Liver (tissue), 9 donors: Measurements from ENCODE around the gene PCDH19. TPM values are rescaled to one million over a fixed set of nuclear protein-coding genes. Genes with fewer than 3 reads are reported as not detected.

ENCODE experiments used
- DNase-seq: peaks from one replicate; pipeline ENCODE4 v3.0.0-alpha.2; 2017; ENCODE audit warnings: low spot score
- H3K27ac ChIP-seq, 2 donors: one replicate each; pipeline ENCODE4 v1.7.0; 2013; ENCODE audit warnings: inconsistent platforms in 2 of 2, low read length in 2 of 2, control low read depth in 1 of 2, low read depth in 1 of 2, mild to moderate bottlenecking in 1 of 2
- H3K27me3 ChIP-seq, 4 donors: one replicate each; pipeline versions ENCODE4 v1.6.1 to v1.7.0; 2013; ENCODE audit warnings: low read length in 3 of 4, inconsistent platforms in 1 of 4, mild to moderate bottlenecking in 1 of 4, moderate library complexity in 1 of 4; ENCODE audit not compliant: control insufficient read depth in 4 of 4, insufficient read depth in 4 of 4
- H3K36me3 ChIP-seq, 4 donors: one replicate each; pipeline versions ENCODE4 v1.6.1 to v1.7.0; 2013; ENCODE audit warnings: low read length in 3 of 4, mild to moderate bottlenecking in 3 of 4, low read depth in 1 of 4, moderate library complexity in 1 of 4; ENCODE audit not compliant: control insufficient read depth in 4 of 4, insufficient read depth in 3 of 4
- H3K4me1 ChIP-seq, 4 donors: one replicate each; pipeline versions ENCODE4 v1.6.1 to v1.7.0; 2013; ENCODE audit warnings: low read length in 3 of 4, mild to moderate bottlenecking in 3 of 4, moderate library complexity in 1 of 4; ENCODE audit not compliant: control insufficient read depth in 4 of 4, insufficient read depth in 4 of 4
- H3K4me3 ChIP-seq, 3 donors: one replicate each; pipeline versions ENCODE4 v1.6.1 to v1.7.0; 2013; ENCODE audit warnings: low read length in 3 of 3, control low read depth in 1 of 3, low read depth in 1 of 3, mild to moderate bottlenecking in 1 of 3
- H3K9ac ChIP-seq, 2 donors: one replicate each; pipeline ENCODE4 v1.7.0; 2013; ENCODE audit warnings: low read length in 2 of 2, mild to moderate bottlenecking in 2 of 2, moderate library complexity in 2 of 2, control low read depth in 1 of 2, low read depth in 1 of 2
- H3K9me3 ChIP-seq, 4 donors: one replicate each; pipeline versions ENCODE4 v1.6.1 to v1.7.0; 2013; ENCODE audit warnings: low read length in 3 of 4; ENCODE audit not compliant: control insufficient read depth in 4 of 4
- ATF3 ChIP-seq: IDR thresholded peaks from 2 replicates; pipeline ENCODE4 v1.6.1; 2016; ENCODE audit warnings: antibody characterized with exemption
- CTCF ChIP-seq: fragments of 150-350 bp; IDR thresholded peaks from 2 replicates; pipeline ENCODE4 v1.5.1; 2017; ENCODE audit warnings: improper control_type of control experiment, low read depth, low read length; ENCODE audit not compliant: missing input control
- EGR1 ChIP-seq, 2 donors: IDR thresholded peaks; 2 replicates each; pipeline ENCODE4 v1.6.1; 2016 to 2018; ENCODE audit warnings: antibody characterized with exemption in 2 of 2, low read depth in 2 of 2
- FOXA1 ChIP-seq: IDR thresholded peaks from 2 replicates; pipeline ENCODE4 v1.6.1; 2016; ENCODE audit warnings: antibody characterized with exemption
- FOXA2 ChIP-seq: IDR thresholded peaks from 2 replicates; pipeline ENCODE4 v1.6.1; 2016; ENCODE audit warnings: antibody characterized with exemption
- HNF4A ChIP-seq, 2 donors: conservative IDR thresholded peaks; 2 replicates each; pipeline ENCODE4 v1.6.1; 2016; ENCODE audit warnings: antibody characterized with exemption in 2 of 2, mild to moderate bottlenecking in 2 of 2
- HNF4G ChIP-seq: IDR thresholded peaks from 2 replicates; pipeline ENCODE4 v1.6.1; 2016; ENCODE audit warnings: antibody characterized with exemption
- JUND ChIP-seq, 2 donors: IDR thresholded peaks; 2 replicates each; pipeline ENCODE4 v1.6.1; 2016; ENCODE audit warnings: antibody characterized with exemption in 2 of 2
- MAX ChIP-seq: IDR thresholded peaks from 2 replicates; pipeline ENCODE4 v1.6.1; 2016; ENCODE audit warnings: antibody characterized with exemption
- NR2F2 ChIP-seq: IDR thresholded peaks from 2 replicates; pipeline ENCODE4 v1.6.1; 2016; ENCODE audit warnings: antibody characterized with exemption
- RAD21 ChIP-seq, 2 donors: IDR thresholded peaks; 2 replicates each; pipeline ENCODE4 v1.6.1; 2016; ENCODE audit warnings: antibody characterized with exemption in 2 of 2, mild to moderate bottlenecking in 2 of 2
- REST ChIP-seq: IDR thresholded peaks from 2 replicates; pipeline ENCODE4 v1.6.1; 2016; ENCODE audit warnings: antibody characterized with exemption, mild to moderate bottlenecking
- RXRA ChIP-seq, 2 donors: IDR thresholded peaks; 2 replicates each; pipeline ENCODE4 v1.6.1; 2017 to 2018; ENCODE audit warnings: antibody characterized with exemption in 2 of 2, mild to moderate bottlenecking in 1 of 2
- SP1 ChIP-seq: IDR thresholded peaks from 2 replicates; pipeline ENCODE4 v1.6.1; 2018; ENCODE audit warnings: antibody characterized with exemption, mild to moderate bottlenecking
- TAF1 ChIP-seq: conservative IDR thresholded peaks from 2 replicates; pipeline ENCODE4 v1.6.1; 2016; ENCODE audit warnings: antibody characterized with exemption, mild to moderate bottlenecking
- YY1 ChIP-seq: IDR thresholded peaks from 2 replicates; pipeline ENCODE4 v1.6.1; 2016; ENCODE audit warnings: antibody characterized with exemption, mild to moderate bottlenecking
- ZBTB33 ChIP-seq: IDR thresholded peaks from 2 replicates; pipeline ENCODE4 v1.6.1; 2016; ENCODE audit warnings: antibody characterized with exemption
- WGBS: extraction: QIAGEN DNeasy Blood & Tissue Kit; methylation state at CpG from one replicate; pipeline ENCODE4 v1.1.7; 2013; 5-methylcytosine and 5-hydroxymethylcytosine counted together
- polyA plus RNA-seq, 2 donors: library from polyadenylated mRNA; stranded (reverse) in 1 of 2; unstranded in 1 of 2; fragments of 200-250 nt in 1 of 2; fragments of >200 nt in 1 of 2; fragmentation: Nextera tagmentation in 1 of 2; extraction: Ambion mirVana in 1 of 2; gene quantifications; one replicate each; pipeline versions ENCODE4 v1.2.1 to v1.2.3, GENCODE V29; 2013 to 2015
- total RNA-seq, 2 donors: library from RNA; depleted of rRNA; stranded (reverse); fragments of >200 nt; gene quantifications; one replicate each; pipeline ENCODE4 v1.2.3, GENCODE V29; 2014
- donor health status: healthy.
- donor health status: healthy.
- donor health status: healthy.
- donor health status: healthy.
- donor health status: healthy.

PCDH19 gene
- total and polyA plus RNA-seq, 4 donors, result 0.03 to 0.44 (median 0.17) TPM; not detected in 1

- Histone ChIP-seq H3K36me3 (no peaks in the 10 kb centered on the region), H3K27me3 (peaks cover 0 to 3% (median 0%) of the 10 kb centered on the region in 4 donors), H3K9ac (no peak overlapping the region), H3K27ac (no peak overlapping the region), H3K4me3 (no peak overlapping the region), H3K4me1 (peaks cover 0 to 3% (median 0%) of the 10 kb centered on the region in 4 donors), H3K9me3 (no peaks in the 10 kb centered on the region)
- DNase-seq, result no peak
- TF ChIP-seq CTCF, result peak; percentile 40
- TF ChIP-seq RAD21 (IDR thresholded peaks at IDR 0.05), result peak; percentile 64 to 73
- TF ChIP-seq NR2F2, result no peak
Observed at GRCh38 chrX:100368167-100368566, 41.9 kb downstream of the PCDH19 start.

- no peak overlapping the region for H3K9ac ChIP-seq
- no peak for DNase-seq
- no peaks in the 10 kb centered on the region for H3K27me3 ChIP-seq
- TF ChIP-seq HNF4A (conservative IDR thresholded peaks at IDR 0.05) (peak in 1 of 2 donors; percentile 3), YY1 (no peak)
- H3K4me3 ChIP-seq, result no peak overlapping the region
- no peaks in the 10 kb centered on the region for H3K9me3 ChIP-seq
- H3K36me3 ChIP-seq, result no peaks in the 10 kb centered on the region
- no peak overlapping the region for H3K27ac ChIP-seq
- WGBS, result 24% methylated on average over 3 of the region's 3 CpGs
- H3K4me1 ChIP-seq, result peaks cover 0 to 3% (median 0%) of the 10 kb centered on the region in 4 donors
Observed at GRCh38 chrX:100363896-100364295, 46.2 kb downstream of the PCDH19 start.

GRCh38 chrX:100358766-100359165 is 51.3 kb downstream of the PCDH19 start:
- no peaks in the 10 kb centered on the region for H3K27me3 ChIP-seq
- DNase-seq, result no peak
- no peaks in the 10 kb centered on the region for H3K36me3 ChIP-seq
- no peaks in the 10 kb centered on the region for H3K9me3 ChIP-seq
- TF ChIP-seq NR2F2, result no peak
- no peak for TF ChIP-seq FOXA1
- no peak for TF ChIP-seq FOXA2
- TF ChIP-seq ATF3, result no peak
- no peak for TF ChIP-seq HNF4G
- no peak for TF ChIP-seq CTCF
- TF ChIP-seq YY1, result no peak
- no peak for TF ChIP-seq SP1
- TF ChIP-seq HNF4A (conservative IDR thresholded peaks at IDR 0.05), result no peak
- TF ChIP-seq REST, result no peak
- TF ChIP-seq JUND (IDR thresholded peaks at IDR 0.05), result no peak
- TF ChIP-seq ZBTB33, result no peak
- no peak for TF ChIP-seq MAX
- TF ChIP-seq RXRA (IDR thresholded peaks at IDR 0.05), result no peak
- no peak for TF ChIP-seq EGR1 (IDR thresholded peaks at IDR 0.05; ENCODE audit: low read depth in 2 of 2)
- TF ChIP-seq RAD21 (IDR thresholded peaks at IDR 0.05), result no peak
- TF ChIP-seq TAF1, result no peak
- WGBS, result 89% methylated on average over 3 of the region's 3 CpGs
- H3K4me1 ChIP-seq, result peaks cover 0 to 3% (median under 1%) of the 10 kb centered on the region in 4 donors
- H3K4me3 ChIP-seq, result no peak overlapping the region
- no peak overlapping the region for H3K9ac ChIP-seq
- no peak overlapping the region for H3K27ac ChIP-seq
